HG02884 (cell line): ENCODE measurements around the gene GPR37L1.
"Not testable (repeated sequence)": the region's sequence is repeated elsewhere in the genome, so short reads cannot be mapped to it uniquely, and the experiment has no call there.

ENCODE experiments used
- ATAC-seq: cut with Tn5 transposase; IDR thresholded peaks from one replicate; pipeline ENCODE4 v1.9.1; 2021; ENCODE audit warnings: mild to moderate bottlenecking, moderate library complexity; ENCODE audit not compliant: unreplicated experiment

GPR37L1 gene

GRCh38 chr1:202107801-202108731, 14.7 kb upstream of the GPR37L1 start:
- no peak for ATAC-seq

GRCh38 chr1:202110977-202111376, 11.7 kb upstream of the GPR37L1 start:
- ATAC-seq: no peak

GRCh38 chr1:202111589-202111988, 11.1 kb upstream of the GPR37L1 start:
- ATAC-seq: not testable (repeated sequence)

GRCh38 chr1:202112859-202113689, 9.6 kb upstream of the GPR37L1 start:
- ATAC-seq: no peak

- ATAC-seq: no peak
Measured at GRCh38 chr1:202113690-202114300, 8.9 kb upstream of the GPR37L1 start.

GRCh38 chr1:202116287-202116686, 6.4 kb upstream of the GPR37L1 start:
- no peak for ATAC-seq

- no peak for ATAC-seq
Measured at GRCh38 chr1:202117898-202118371, 4.8 kb upstream of the GPR37L1 start.

- no peak for ATAC-seq
Measured at GRCh38 chr1:202121006-202121405, 1.7 kb upstream of the GPR37L1 start.

GRCh38 chr1:202123336-202123813, 658 bp downstream of the GPR37L1 start:
- no peak for ATAC-seq

GRCh38 chr1:202124142-202124541, 1.4 kb downstream of the GPR37L1 start:
- ATAC-seq: no peak

GRCh38 chr1:202125611-202126010, 2.9 kb downstream of the GPR37L1 start:
- no peak for ATAC-seq

GRCh38 chr1:202126426-202126825, 3.7 kb downstream of the GPR37L1 start:
- no peak for ATAC-seq

- ATAC-seq: no peak
Measured at GRCh38 chr1:202127061-202127460, 4.3 kb downstream of the GPR37L1 start.

GRCh38 chr1:202127836-202128622, 5.3 kb downstream of the GPR37L1 start:
- no peak for ATAC-seq

GRCh38 chr1:202129453-202130296, 7.0 kb downstream of the GPR37L1 start:
- no peak for ATAC-seq

GRCh38 chr1:202130297-202130721, 7.6 kb downstream of the GPR37L1 start:
- no peak for ATAC-seq

- no peak for ATAC-seq
Measured at GRCh38 chr1:202130816-202131522, 8.3 kb downstream of the GPR37L1 start.

GRCh38 chr1:202131956-202132821, 9.5 kb downstream of the GPR37L1 start:
- ATAC-seq: no peak
